Fibroblast of skin of right biceps (primary cell): ENCODE results near the gene NTSR1.

Source experiments
- DNase-seq: peaks from one replicate; pipeline ENCODE4 v3.0.0-alpha.2; 2013

NTSR1 gene

GRCh38 chr20:62760856-62761758 is 52.5 kb downstream of the NTSR1 start:
- DNase-seq: no peak

- no peak for DNase-seq
Observed at GRCh38 chr20:62761759-62762131, 53.1 kb downstream of the NTSR1 start.

- DNase-seq: no peak
Observed at GRCh38 chr20:62762376-62762775, 53.7 kb downstream of the NTSR1 start.

GRCh38 chr20:62762801-62763368 is 54.2 kb downstream of the NTSR1 start:
- DNase-seq: no peak

GRCh38 chr20:62763404-62763803 is 54.8 kb downstream of the NTSR1 start:
- no peak for DNase-seq

- DNase-seq: no peak
Observed at GRCh38 chr20:62764156-62764935, 55.7 kb downstream of the NTSR1 start.

GRCh38 chr20:62765021-62765420 is 56.4 kb downstream of the NTSR1 start:
- DNase-seq: no peak

- DNase-seq: no peak
Observed at GRCh38 chr20:62765432-62766070, 56.9 kb downstream of the NTSR1 start.

- no peak for DNase-seq
Observed at GRCh38 chr20:62766071-62766450, 57.4 kb downstream of the NTSR1 start.

GRCh38 chr20:62766716-62767115 is 58.1 kb downstream of the NTSR1 start:
- no peak for DNase-seq

- DNase-seq: no peak
Observed at GRCh38 chr20:62768234-62768546, 59.6 kb downstream of the NTSR1 start.

GRCh38 chr20:62768551-62769287 is 60.1 kb downstream of the NTSR1 start:
- peak; percentile 45 for DNase-seq

- DNase-seq: no peak
Observed at GRCh38 chr20:62769346-62770071, 60.9 kb downstream of the NTSR1 start.

GRCh38 chr20:62770111-62770910 is 61.7 kb downstream of the NTSR1 start:
- no peak for DNase-seq

- DNase-seq: no peak
Observed at GRCh38 chr20:62770916-62771315, 62.3 kb downstream of the NTSR1 start.

GRCh38 chr20:62771396-62772102 is 62.9 kb downstream of the NTSR1 start:
- DNase-seq: no peak

GRCh38 chr20:62772103-62772611 is 63.5 kb downstream of the NTSR1 start:
- no peak for DNase-seq

GRCh38 chr20:62772619-62772989 is 64.0 kb downstream of the NTSR1 start:
- no peak for DNase-seq

GRCh38 chr20:62772990-62773844 is 64.6 kb downstream of the NTSR1 start:
- no peak for DNase-seq
